ENCODE data around the gene WIPI1.

DNA sequence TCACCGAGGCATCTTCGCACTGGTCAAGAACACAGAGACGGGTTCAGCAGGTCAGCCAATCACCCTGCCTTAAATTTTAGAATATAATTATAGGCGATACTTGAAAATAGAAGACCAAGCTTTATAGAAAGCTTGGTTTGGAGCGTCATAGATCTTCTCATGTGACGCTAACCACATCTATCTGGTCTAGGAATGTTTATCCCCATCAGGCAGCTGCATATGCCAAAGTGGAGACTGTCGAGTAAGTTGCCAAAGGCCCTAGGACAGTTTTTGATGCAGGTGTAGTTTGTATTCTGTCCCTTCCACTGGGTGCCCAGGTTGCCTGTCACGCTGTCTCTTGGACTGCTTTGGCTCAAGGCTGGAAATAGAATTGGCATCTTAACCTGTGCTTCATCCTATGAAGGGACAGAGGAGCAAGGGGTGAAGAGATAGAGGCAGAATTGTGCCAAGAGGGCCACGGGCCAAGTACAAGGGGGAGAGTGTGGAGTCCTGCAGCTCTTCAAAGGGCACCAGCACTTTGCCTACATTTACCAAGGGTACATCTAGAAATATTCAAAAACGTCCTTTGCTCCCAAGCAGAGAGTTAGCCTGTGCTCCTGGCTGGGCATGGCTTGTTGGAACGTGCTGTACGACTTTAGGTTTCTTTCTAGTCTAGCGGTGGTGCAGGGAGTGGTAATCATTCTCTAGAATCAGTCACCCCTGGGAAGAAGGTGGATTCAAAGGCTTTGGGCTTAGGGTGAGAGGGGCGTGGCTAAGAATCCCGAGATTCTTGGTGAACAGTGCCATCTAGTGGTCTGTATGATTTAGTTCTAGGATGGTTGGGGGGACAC is 5.3 kb upstream of the WIPI1 start:
- TF ChIP-seq, protein P1, sequence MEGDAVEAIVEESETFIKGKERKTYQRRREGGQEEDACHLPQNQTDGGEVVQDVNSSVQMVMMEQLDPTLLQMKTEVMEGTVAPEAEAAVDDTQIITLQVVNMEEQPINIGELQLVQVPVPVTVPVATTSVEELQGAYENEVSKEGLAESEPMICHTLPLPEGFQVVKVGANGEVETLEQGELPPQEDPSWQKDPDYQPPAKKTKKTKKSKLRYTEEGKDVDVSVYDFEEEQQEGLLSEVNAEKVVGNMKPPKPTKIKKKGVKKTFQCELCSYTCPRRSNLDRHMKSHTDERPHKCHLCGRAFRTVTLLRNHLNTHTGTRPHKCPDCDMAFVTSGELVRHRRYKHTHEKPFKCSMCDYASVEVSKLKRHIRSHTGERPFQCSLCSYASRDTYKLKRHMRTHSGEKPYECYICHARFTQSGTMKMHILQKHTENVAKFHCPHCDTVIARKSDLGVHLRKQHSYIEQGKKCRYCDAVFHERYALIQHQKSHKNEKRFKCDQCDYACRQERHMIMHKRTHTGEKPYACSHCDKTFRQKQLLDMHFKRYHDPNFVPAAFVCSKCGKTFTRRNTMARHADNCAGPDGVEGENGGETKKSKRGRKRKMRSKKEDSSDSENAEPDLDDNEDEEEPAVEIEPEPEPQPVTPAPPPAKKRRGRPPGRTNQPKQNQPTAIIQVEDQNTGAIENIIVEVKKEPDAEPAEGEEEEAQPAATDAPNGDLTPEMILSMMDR (conservative IDR thresholded peaks at IDR 0.05; ENCODE audit: low read length): peak; percentile 97
- TF ChIP-seq EZH2phosphoT487 (IDR thresholded peaks at IDR 0.05; ENCODE audit: borderline replicate concordance, low read depth, low read length): no peak

Data from OCI-LY7 (cell line).